ENCODE results near the gene NTMT1.

NTMT1 gene, protein sequence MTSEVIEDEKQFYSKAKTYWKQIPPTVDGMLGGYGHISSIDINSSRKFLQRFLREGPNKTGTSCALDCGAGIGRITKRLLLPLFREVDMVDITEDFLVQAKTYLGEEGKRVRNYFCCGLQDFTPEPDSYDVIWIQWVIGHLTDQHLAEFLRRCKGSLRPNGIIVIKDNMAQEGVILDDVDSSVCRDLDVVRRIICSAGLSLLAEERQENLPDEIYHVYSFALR

GRCh38 chr9:129626079-129626624 is at the start of gene NTMT1:
Gene NTMT1 (plus strand): TSS chr9:129626163. CDS start chr9:129632704, 6,541 bp downstream.
- Mint-ChIP-seq H3K27ac (peak within 1 kb of the TSS; percentile 86 to 96), H3K4me1 (peaks cover 65% of the 10 kb centered on the region), H3K9me3 (no peaks in the 10 kb centered on the region), H3K27me3 (peaks cover 24% of the 10 kb centered on the region), H3K4me3 (peak within 1 kb of the TSS; percentile 83 to 87)
- ATAC-seq (peak; percentile 84), DNase-seq (peak; percentile 89 to 90)

DNA sequence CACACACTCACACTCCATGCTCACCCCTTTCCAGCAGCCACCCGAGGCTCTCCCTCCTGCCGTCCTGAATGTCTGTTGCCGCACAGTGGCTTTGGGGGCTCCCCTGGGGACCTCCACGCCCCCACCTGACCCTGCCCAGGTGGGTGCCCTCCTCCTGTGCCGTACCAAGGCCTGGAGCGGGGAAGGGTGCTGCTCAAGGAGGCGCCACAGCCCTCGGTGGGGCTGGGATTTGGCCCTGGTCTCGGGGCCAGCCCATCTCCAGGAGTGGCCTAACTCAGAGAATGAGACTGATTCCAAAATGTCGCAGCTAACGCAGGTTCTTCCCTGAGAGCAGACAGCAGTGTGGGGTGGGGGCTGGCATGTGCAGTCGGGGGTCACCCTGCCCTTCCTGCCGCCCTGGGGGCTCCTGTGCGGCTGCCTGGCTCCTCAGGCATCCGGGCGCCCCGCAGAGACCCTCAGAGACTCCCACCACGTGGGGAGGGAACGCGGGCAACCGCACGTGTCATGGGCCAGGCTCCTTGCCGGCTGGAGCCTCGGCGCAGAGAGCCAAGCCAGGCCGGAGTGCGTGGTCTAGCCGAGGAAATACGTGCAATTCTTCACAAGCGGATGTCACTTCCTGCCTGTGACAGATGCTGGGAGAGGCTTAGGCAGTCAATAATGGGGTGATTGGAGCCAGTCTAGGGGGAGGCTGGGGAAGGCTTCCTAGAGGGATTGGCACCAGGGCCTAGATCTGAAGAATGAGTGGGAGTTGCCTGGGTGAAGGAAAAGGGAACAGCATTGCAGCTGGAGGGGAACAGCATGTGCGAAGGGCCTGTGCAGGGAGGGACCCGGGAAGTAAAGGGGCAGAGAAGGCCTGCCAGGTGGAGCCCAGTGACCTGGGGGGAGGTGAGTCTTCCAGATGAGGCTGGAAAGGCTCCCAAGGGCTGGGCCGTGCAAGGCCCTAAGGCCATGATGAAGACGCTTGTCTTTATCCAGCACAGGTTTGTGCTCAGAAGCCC is 49.1 kb upstream of the NTMT1 start:
- no peak for ATAC-seq
- H3K4me1 Mint-ChIP-seq, result peaks cover 48% of the 10 kb centered on the region
- peak overlapping the region in 1 of 2 donors; percentile 30 for H3K27ac Mint-ChIP-seq
- H3K27me3 Mint-ChIP-seq, result no peaks in the 10 kb centered on the region
- peak overlapping the region in 1 of 2 donors; percentile 43 for H3K4me3 Mint-ChIP-seq
- no peak for DNase-seq
- H3K9me3 Mint-ChIP-seq, result peaks cover 7 to 9% of the 10 kb centered on the region in 2 donors

- Mint-ChIP-seq H3K4me1 (peaks cover 67% of the 10 kb centered on the region), H3K4me3 (peak overlapping the region in 1 of 2 donors; percentile 9)
- ATAC-seq, result no peak
These were observed 46.7 kb upstream of the NTMT1 start for GRCh38 chr9:129579294-129579693.

GRCh38 chr9:129580211-129580915 is 45.6 kb upstream of the NTMT1 start:
- Mint-ChIP-seq H3K27me3 (no peaks in the 10 kb centered on the region), H3K4me1 (peaks cover 77% of the 10 kb centered on the region), H3K9me3 (no peaks in the 10 kb centered on the region), H3K4me3 (peak overlapping the region; percentile 7 to 63), H3K27ac (peak overlapping the region in 1 of 2 donors; percentile 79)
- ATAC-seq (peak; percentile 75), DNase-seq (peak; percentile 60 to 65)

More at GRCh38 chr9:129579294-129579693, 46.7 kb upstream of the NTMT1 start:
- Mint-ChIP-seq H3K9me3 (no peaks in the 10 kb centered on the region), H3K27me3 (no peaks in the 10 kb centered on the region), H3K27ac (no peak overlapping the region)
- no peak for DNase-seq

DNA sequence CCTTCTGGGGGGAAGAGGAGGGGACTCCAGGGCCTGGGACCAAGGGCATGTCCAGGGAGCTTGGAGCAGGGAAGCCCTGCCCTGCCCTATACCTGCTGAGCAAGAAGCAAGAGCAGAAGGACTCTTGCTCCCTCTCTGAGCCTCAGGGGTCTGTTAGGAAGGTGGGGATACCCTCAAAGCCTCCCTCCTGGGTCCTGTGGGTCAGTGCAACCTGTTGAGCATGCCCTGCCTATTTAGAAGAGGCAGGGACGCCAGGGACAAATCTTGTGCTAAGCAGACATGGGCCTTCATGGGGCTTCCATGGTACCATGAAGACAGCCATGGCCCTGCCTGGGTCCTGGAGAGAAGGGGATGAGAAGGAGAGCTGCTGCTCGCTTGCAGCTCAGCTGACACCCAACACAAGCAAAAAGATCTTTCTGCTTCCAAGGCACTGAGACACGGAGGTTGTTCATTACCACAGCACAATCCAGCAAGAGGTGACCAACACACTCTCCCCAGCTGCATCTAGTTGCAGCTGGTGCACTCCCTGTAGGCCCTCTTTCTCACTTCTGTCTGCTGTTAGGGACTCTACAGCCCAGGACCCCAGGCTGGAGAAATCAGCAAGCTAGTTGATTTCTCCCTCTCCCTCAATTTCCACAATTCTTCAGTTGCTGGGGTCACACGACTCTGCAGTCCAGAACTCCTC is 44.3 kb upstream of the NTMT1 start:
- Mint-ChIP-seq H3K27me3 (no peaks in the 10 kb centered on the region), H3K9me3 (no peaks in the 10 kb centered on the region), H3K27ac (no peak overlapping the region), H3K4me1 (peaks cover 87% of the 10 kb centered on the region), H3K4me3 (no peak overlapping the region)
- DNase-seq (no peak), ATAC-seq (no peak)

GRCh38 chr9:129582855-129583254 is 43.1 kb upstream of the NTMT1 start:
- DNase-seq (no peak), ATAC-seq (peak; percentile 69)
- Mint-ChIP-seq H3K27me3 (no peaks in the 10 kb centered on the region), H3K4me3 (peak overlapping the region in 1 of 2 donors; percentile 62), H3K4me1 (peaks cover 91% of the 10 kb centered on the region), H3K9me3 (no peaks in the 10 kb centered on the region), H3K27ac (peak overlapping the region in 1 of 2 donors; percentile 77)

DNA sequence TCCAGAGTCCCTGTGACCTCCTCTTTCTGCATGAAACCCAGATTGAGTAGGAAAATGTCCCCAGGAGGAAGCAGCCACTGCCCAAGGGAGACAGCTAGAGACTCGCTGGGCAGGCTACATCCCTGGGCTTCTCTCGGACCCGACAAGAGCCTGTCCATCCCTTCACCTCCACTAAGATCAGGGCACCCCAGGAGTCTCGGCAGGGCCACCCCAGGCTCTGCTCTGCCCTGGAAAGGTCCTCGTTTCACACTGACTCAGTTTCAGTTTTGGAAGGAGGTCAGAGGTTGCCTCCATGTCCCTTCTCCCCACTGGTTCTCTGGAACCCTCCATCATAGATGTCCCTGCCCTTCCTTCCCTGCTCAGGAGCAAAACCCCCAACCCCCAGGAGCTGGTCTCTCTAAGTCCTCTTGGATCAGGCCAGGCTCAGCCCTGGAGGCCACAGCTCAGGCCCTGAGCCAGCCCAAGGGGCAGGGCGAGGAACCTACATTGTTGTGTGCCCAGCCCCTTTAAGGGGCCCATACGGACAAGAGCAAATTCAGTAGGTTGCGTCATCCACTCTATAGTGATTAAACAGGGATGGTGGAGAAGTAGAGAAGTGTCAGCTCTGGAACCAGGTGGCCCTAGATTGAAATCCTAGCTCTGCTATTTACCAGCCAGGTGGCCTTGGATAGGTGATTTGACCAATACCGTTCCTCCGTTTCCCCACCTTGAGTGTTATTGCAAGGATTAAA is 42.5 kb upstream of the NTMT1 start:
- H3K4me1 Mint-ChIP-seq, result peaks cover 85% of the 10 kb centered on the region
- H3K27me3 Mint-ChIP-seq, result no peaks in the 10 kb centered on the region
- H3K9me3 Mint-ChIP-seq, result no peaks in the 10 kb centered on the region
- H3K4me3 Mint-ChIP-seq, result peak overlapping the region; percentile 36 to 48
- ATAC-seq (no peak), DNase-seq (no peak)
- peak overlapping the region in 1 of 2 donors; percentile 89 for H3K27ac Mint-ChIP-seq

DNA sequence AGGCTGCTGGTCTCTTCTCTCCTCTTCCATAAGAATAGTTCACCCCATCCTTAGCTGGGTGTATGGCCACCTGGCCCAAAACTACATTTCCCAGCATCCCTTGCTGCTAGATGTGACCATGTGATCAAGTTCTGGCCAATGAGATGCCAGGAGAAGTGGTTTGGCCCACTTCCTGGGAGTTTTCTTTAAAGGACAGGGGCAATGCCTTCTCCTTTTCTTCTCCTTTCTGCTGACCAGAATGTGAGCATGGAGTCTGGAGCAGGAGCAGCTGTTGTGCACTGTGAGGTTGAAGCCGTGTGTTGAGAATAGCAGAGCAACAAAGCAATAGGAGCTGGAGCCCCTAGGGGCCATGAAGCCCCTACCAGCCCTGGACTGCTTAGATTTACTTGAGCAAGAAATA is 41.8 kb upstream of the NTMT1 start:
- peaks cover 82% of the 10 kb centered on the region for H3K4me1 Mint-ChIP-seq
- H3K27ac Mint-ChIP-seq, result peak overlapping the region in 1 of 2 donors; percentile 60
- peak; percentile 49 to 69 for DNase-seq
- peak; percentile 54 for ATAC-seq
- no peaks in the 10 kb centered on the region for H3K9me3 Mint-ChIP-seq
- no peaks in the 10 kb centered on the region for H3K27me3 Mint-ChIP-seq
- H3K4me3 Mint-ChIP-seq, result peak overlapping the region; percentile 27 to 28

- no peak overlapping the region for H3K27ac Mint-ChIP-seq
- H3K4me3 Mint-ChIP-seq, result no peak overlapping the region
- peaks cover 70% of the 10 kb centered on the region for H3K4me1 Mint-ChIP-seq
These were observed 40.6 kb upstream of the NTMT1 start for GRCh38 chr9:129585352-129585751.

DNA sequence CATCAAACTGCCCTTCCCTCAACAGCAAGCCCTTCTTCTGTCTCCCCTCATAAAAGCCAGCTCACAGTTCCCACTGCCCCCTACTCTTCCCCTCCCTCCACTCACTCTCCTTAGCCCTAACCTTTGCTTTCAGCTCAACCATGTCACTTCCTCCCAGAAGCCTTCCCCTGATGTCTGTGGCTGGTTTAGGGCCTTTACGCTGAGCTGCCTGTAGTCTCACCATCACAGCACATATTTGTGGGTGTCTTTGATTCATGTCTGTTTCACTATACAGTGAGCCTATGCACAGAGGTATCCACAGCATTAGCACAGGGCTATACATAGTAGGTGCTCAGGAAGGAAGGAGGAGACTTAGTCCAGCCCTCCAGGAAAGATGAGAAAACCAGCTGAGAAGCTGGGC is 39.7 kb upstream of the NTMT1 start:
- H3K27me3 Mint-ChIP-seq, result no peaks in the 10 kb centered on the region
- peak; percentile 57 for ATAC-seq
- H3K4me3 Mint-ChIP-seq, result peak overlapping the region in 1 of 2 donors; percentile 4
- H3K4me1 Mint-ChIP-seq, result peaks cover 61% of the 10 kb centered on the region
- H3K27ac Mint-ChIP-seq, result peak overlapping the region; percentile 64 to 73
- DNase-seq, result no peak
- no peaks in the 10 kb centered on the region for H3K9me3 Mint-ChIP-seq

More at GRCh38 chr9:129585352-129585751, 40.6 kb upstream of the NTMT1 start:
- DNase-seq, result no peak
- Mint-ChIP-seq H3K9me3 (no peaks in the 10 kb centered on the region), H3K27me3 (no peaks in the 10 kb centered on the region)
- ATAC-seq, result no peak

- H3K27me3 Mint-ChIP-seq, result no peaks in the 10 kb centered on the region
- peaks cover 56% of the 10 kb centered on the region for H3K4me1 Mint-ChIP-seq
- H3K9me3 Mint-ChIP-seq, result no peaks in the 10 kb centered on the region
- peak; percentile 14 for ATAC-seq
- H3K27ac Mint-ChIP-seq, result peak overlapping the region in 1 of 2 donors; percentile 81
- no peak for DNase-seq
- no peak overlapping the region for H3K4me3 Mint-ChIP-seq
These were observed 39.3 kb upstream of the NTMT1 start for GRCh38 chr9:129586685-129587084.

DNA sequence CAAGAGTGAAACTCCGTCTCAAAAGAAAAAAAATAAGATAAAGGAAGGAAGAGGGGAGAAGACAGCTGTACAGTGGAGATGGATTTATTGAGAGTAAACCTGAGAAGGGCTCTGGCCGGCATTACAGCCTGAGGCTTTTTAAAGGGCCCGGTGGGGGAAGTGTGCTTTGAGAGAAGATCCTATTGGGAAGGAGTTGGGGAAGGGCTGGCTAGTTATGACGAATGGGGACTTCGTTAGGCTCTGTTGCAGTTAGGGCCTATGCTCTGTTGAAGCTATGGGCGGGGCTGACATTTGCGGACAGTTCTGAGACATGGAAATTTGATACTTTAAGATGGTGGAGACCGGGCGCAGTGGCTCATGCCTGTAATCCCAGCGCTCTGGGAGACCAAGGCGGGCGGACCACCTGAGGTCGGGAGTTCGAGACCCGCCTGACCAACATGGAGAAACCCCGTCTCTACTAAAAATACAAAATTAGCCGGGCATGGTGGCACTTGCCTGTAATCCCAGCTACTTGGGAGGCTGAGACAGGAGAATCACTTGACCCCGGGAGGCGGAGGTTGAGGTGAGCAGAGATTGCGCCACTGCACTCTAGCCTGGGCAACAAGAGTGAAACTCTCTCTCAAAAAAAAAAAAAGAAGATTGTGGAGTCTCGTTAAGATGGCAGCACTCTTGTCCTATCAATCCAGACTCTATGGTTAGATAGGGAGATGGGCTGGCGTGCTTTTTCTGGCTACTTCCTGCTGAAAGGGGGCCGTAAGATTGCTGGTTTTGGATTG is 38.3 kb upstream of the NTMT1 start:
- Mint-ChIP-seq H3K4me3 (no peak overlapping the region), H3K4me1 (peaks cover 46% of the 10 kb centered on the region), H3K9me3 (no peaks in the 10 kb centered on the region), H3K27me3 (no peaks in the 10 kb centered on the region), H3K27ac (no peak overlapping the region)
- DNase-seq (no peak), ATAC-seq (no peak)

- ATAC-seq (no peak), DNase-seq (no peak)
- Mint-ChIP-seq H3K27me3 (peaks cover 12% of the 10 kb centered on the region), H3K4me1 (peaks cover 27% of the 10 kb centered on the region), H3K4me3 (no peak overlapping the region), H3K27ac (no peak overlapping the region), H3K9me3 (no peaks in the 10 kb centered on the region)
These were observed 35.5 kb upstream of the NTMT1 start for GRCh38 chr9:129590466-129590865.
